Kidney epithelial cell (primary cell): Measurements from ENCODE around the gene LSP1. TPM values are rescaled to one million over a fixed set of nuclear protein-coding genes. Genes with fewer than 3 reads are reported as not detected.

ENCODE experiments used
- DNase-seq: peaks from one replicate; pipeline ENCODE4 v3.0.0-alpha.2; 2010; ENCODE audit warnings: low read depth
- H3K27me3 ChIP-seq: 2 replicates; pipeline ENCODE4 v1.6.0; 2011; ENCODE audit warnings: low read length; ENCODE audit not compliant: control insufficient read depth, insufficient read depth
- H3K36me3 ChIP-seq: 2 replicates; pipeline ENCODE4 v1.5.1; 2011; ENCODE audit warnings: low read length; ENCODE audit not compliant: control insufficient read depth, insufficient read depth
- H3K4me3 ChIP-seq: 2 replicates; pipeline ENCODE4 v1.5.1; 2011; ENCODE audit warnings: low read depth, mild to moderate bottlenecking, control low read depth, low read length
- total RNA-seq: library from RNA; depleted of rRNA; stranded (reverse); fragments of >200 nt; gene quantifications from 2 replicates; pipeline ENCODE4 v1.2.3, GENCODE V29; 2015
- TF ChIP-seq, protein P1 (sequence below): IDR thresholded peaks from 2 replicates; pipeline ENCODE4 v1.5.1; 2011; ENCODE audit warnings: mild to moderate bottlenecking, moderate library complexity, low read length, control low read depth, inconsistent platforms; ENCODE audit not compliant: insufficient read depth, poor library complexity, severe bottlenecking

The LSP1 gene
- total RNA-seq, 1 donor from 2014 or later = not detected

DNA sequence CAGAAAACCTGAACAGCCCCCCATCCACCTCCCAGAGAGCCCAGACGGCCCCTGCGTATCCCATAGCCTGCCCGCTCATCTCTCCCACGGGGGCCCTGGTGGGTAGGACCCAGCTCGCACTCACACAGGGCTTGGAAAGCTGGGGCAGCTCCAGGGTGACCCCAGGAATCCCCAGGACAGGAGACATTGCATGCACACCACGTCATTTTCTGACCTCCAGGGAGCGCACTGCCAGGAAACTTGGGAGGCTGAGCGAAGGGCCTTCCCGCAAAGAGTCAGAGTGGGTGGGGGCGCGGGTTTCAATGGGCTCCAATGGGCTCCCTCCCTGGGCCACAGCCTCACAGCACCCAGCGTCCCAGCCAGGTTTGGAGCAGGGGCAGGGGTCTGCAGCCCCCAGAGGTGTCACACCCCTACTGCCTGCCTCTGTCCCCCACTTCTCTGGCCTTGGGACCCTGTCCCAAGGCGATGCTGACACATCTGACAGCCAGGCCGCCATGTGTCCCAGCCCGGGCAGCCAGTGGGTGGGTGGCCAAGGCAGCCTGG lies 26.3 kb upstream of the LSP1 start:
- Histone ChIP-seq H3K4me3 (no peak overlapping the region), H3K27me3 (no peaks in the 10 kb centered on the region), H3K36me3 (no peaks in the 10 kb centered on the region)
- TF ChIP-seq, protein P1, sequence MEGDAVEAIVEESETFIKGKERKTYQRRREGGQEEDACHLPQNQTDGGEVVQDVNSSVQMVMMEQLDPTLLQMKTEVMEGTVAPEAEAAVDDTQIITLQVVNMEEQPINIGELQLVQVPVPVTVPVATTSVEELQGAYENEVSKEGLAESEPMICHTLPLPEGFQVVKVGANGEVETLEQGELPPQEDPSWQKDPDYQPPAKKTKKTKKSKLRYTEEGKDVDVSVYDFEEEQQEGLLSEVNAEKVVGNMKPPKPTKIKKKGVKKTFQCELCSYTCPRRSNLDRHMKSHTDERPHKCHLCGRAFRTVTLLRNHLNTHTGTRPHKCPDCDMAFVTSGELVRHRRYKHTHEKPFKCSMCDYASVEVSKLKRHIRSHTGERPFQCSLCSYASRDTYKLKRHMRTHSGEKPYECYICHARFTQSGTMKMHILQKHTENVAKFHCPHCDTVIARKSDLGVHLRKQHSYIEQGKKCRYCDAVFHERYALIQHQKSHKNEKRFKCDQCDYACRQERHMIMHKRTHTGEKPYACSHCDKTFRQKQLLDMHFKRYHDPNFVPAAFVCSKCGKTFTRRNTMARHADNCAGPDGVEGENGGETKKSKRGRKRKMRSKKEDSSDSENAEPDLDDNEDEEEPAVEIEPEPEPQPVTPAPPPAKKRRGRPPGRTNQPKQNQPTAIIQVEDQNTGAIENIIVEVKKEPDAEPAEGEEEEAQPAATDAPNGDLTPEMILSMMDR = no peak
- DNase-seq = no peak

DNA sequence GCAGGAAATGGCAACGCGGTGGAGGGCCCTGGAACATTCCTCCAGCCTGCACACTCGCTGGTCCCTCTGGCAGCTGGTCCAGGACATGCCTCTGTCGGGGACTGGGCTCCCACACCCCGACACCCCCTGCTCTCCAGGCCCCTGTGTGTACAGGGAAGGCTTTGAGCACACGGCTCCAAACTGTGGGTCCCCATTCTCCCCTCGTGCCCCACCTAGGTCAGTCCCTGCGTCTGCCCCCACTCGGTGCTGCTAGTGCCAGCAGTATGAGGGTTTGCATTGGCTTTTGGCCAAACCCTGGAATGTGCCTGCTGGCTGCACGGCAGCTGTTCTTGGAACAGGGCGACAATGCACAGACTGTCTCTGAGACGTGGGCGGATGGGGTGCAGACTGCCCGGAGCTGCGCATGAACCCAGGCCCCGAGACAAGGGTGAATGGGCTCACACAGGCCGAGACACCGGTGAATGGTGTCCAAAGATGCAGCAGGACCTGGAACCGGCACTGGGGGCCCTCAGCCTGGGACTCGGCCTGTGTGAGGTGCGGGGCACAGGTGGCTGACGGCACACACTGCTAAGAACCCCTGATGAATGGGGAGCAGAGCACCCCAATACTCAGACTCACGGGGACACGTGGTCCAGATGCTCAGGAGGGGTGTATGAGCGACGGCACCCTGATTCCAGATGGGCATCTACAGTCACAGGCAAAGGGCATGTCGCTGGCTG lies 25.6 kb upstream of the LSP1 start:
- TF ChIP-seq, protein P1 = no peak
- DNase-seq = peak; percentile 58

DNA sequence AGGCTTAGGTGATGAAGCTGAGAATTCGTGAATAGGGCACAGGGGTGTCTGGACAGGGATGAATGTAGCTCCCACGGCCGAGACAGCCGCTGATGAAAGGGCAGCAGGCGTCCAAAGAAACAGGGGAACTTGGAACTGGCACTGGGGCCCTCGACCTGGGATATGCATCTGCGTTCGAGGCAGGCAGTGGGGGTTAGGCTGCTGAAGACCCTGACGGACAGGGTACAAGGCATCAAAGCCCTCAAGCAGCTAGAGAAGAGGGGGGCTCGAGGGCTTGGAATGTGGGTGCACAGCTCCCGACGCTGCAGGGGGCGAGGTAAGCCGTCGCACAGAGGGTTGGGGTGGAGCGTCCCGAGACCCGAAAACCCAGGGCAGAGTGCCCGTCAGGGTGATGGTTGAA lies 25.0 kb upstream of the LSP1 start:
- TF ChIP-seq, protein P1 = no peak
- no peak overlapping the region for H3K4me3 ChIP-seq
- H3K36me3 ChIP-seq = no peaks in the 10 kb centered on the region
- H3K27me3 ChIP-seq = peaks cover 1% of the 10 kb centered on the region
- DNase-seq = no peak

More for the DNA sequence above, 25.6 kb upstream of the LSP1 start:
- H3K36me3 ChIP-seq = no peaks in the 10 kb centered on the region
- no peaks in the 10 kb centered on the region for H3K27me3 ChIP-seq
- H3K4me3 ChIP-seq = no peak overlapping the region

DNA sequence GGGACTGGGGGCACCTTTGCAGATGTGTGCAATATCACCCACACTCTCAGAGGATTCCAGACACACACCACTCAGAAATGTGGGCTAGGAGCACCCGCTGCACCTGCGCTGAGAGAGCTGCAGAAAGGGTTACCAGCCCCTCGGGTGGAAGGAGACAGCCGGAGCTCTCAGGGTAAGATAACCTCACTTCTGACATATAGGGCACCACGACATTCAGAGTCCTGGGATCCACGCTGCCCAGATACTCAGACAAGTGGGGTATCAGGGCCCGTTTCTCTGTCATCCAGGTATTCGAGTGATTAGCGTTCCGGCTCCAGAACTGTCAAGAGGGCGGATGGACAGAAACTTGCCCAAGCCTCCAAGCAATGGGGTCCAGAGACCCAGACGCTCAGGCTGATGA lies 24.3 kb upstream of the LSP1 start:
- no peaks in the 10 kb centered on the region for H3K36me3 ChIP-seq
- DNase-seq = no peak
- peaks cover 7% of the 10 kb centered on the region for H3K27me3 ChIP-seq
- no peak overlapping the region for H3K4me3 ChIP-seq
- TF ChIP-seq, protein P1 = no peak

DNA sequence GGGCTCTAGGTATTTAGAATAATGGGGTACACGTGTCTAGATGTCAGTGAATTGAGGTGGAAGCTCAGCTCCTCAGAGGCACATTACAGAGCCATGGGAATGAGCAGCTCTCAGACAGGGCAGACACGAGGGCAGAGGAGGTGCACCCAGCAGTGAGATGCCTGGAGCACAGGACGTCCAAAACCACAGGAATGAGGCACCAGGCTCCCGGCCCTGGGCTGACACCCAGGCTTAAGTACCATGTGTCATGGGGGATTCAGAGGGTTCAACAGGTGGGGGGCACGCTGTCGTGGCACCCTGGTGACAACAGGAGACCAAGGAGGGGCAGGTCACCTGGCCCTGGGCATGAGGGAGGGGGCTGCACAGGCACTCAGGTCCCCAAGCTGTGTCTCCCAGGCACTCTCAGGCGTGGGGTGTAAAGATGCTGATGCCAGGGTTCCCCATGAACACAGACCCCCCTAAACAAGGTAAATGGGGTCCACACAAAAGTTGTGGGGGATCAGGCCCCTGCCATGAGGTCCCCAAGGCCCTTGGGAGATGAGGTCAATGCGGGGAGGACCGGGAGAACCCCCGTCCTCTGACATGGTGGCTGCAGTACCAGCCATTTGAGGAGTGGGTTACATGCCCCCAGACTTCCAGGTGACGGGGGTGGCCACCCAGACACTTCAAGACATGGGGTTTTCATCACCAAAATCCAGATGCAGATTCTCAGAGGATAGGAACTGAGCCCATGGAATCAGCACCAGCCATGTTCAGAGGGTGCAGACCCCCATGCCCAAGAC lies 23.7 kb upstream of the LSP1 start:
- TF ChIP-seq, protein P1 = no peak
- no peak overlapping the region for H3K4me3 ChIP-seq
- H3K27me3 ChIP-seq = peaks cover 7% of the 10 kb centered on the region
- H3K36me3 ChIP-seq = no peaks in the 10 kb centered on the region
- DNase-seq = peak; percentile 48
